Pancreas (tissue), 10 donors: ENCODE results near the gene VSNL1. TPM values are rescaled to one million over a fixed set of nuclear protein-coding genes. Genes with fewer than 3 reads are reported as not detected.

Experiments used
- ATAC-seq, 4 donors: fragments of 200-7000 bp; cut with Tn5 transposase; one replicate each; pipeline versions ENCODE4 v1.8.0 to v1.9.1; 2020; ENCODE audit warnings: mild to moderate bottlenecking in 4 of 4, moderate library complexity in 4 of 4
- DNase-seq, 6 donors: peaks; one replicate each; pipeline ENCODE4 v3.0.0-alpha.2; 2020
- FAIRE-seq: peaks from 2 replicates; lab custom pipeline; 2012; peaks lifted over from hg19 to GRCh38; lab: Jason Lieb, UNC
- H3K27ac ChIP-seq, 4 donors: fragments of 200-600 bp; sonication (generic); 1 replicate in 3 of 4; 2 replicates in 1 of 4; pipeline versions ENCODE4 v1.5.0 to v1.8.0; 2020
- H3K27me3 ChIP-seq, 4 donors: fragments of 200-600 bp; one replicate each; pipeline ENCODE4 v1.8.0; 2021
- H3K36me3 ChIP-seq, 3 donors: fragments of 200-600 bp; sonication (generic) in 1 of 3; one replicate each; pipeline versions ENCODE4 v1.5.0 to v1.8.0; 2020 to 2021
- H3K4me1 ChIP-seq, 3 donors: fragments of 200-600 bp; one replicate each; pipeline ENCODE4 v1.8.0; 2021
- H3K4me3 ChIP-seq, 4 donors: fragments of 200-600 bp; sonication (generic) in 2 of 4; one replicate each; pipeline versions ENCODE4 v1.5.0 to v1.8.0; 2020 to 2021
- H3K9me3 ChIP-seq, 4 donors: fragments of 200-600 bp; one replicate each; pipeline ENCODE4 v1.8.0; 2021
- WGBS, 2 donors: extraction: QIAGEN DNeasy Blood & Tissue Kit; methylation state at CpG; one replicate each; pipeline ENCODE4 v1.1.7; 2013; 5-methylcytosine and 5-hydroxymethylcytosine counted together
- intact Hi-C, 3 donors: fragments of 100-400 bp; cut with DNase I; formaldehyde crosslinking; loops; one replicate each; pipeline versions ENCODE4 v1.11.1 to v1.14.2; 2022
- polyA plus RNA-seq, 2 donors: library from polyadenylated mRNA; stranded (reverse); fragments of 200-250 nt; gene quantifications; one replicate each; pipeline ENCODE4 v1.2.3, GENCODE V29; 2013
- total RNA-seq, 6 donors: library from RNA; stranded (reverse); fragmentation: NEBNext Ultra II Directional in 4 of 6; extraction: Animal tissue kit (Norgen Biotek cat#: 25700) in 4 of 6; gene quantifications; one replicate each; pipeline versions ENCODE4 v1.2.1 to v1.2.4, GENCODE V29; 2021 to 2023
- TF ChIP-seq, protein P1 (sequence below), 4 donors: fragments of 200-600 bp; sonication (generic) in 3 of 4; IDR thresholded peaks; one replicate each; pipeline versions ENCODE4 v1.5.0 to v1.8.0; 2021; ENCODE audit warnings: antibody characterized with exemption in 4 of 4
- donor health status: healthy with polysubstance abuse.
- donor health status: DM: no; HTN: no; CAD: no; lungs with moderate emphysema.
- donor health status: DM: no; HTN: no; CAD: no.
- donor health status: control.
- donor health status: control.
- donor health status: Bipolar disorder and iron deficiency.
- donor health status: DM: yes; HTN: yes; CAD: no.
- donor health status: DM: no; HTN: no; CAD: no.
- donor health status: DM: no; HTN: no; CAD: no.
- donor health status: DM: yes; HTN: yes; CAD: no.

VSNL1 gene
- total and polyA plus RNA-seq, 8 donors, result 0.09 to 2.6 (median 0.56) TPM

GRCh38 chr2:17589406-17590035 lies 49.0 kb downstream of the VSNL1 start:
- no peaks in the 10 kb centered on the region for H3K9me3 ChIP-seq

DNA sequence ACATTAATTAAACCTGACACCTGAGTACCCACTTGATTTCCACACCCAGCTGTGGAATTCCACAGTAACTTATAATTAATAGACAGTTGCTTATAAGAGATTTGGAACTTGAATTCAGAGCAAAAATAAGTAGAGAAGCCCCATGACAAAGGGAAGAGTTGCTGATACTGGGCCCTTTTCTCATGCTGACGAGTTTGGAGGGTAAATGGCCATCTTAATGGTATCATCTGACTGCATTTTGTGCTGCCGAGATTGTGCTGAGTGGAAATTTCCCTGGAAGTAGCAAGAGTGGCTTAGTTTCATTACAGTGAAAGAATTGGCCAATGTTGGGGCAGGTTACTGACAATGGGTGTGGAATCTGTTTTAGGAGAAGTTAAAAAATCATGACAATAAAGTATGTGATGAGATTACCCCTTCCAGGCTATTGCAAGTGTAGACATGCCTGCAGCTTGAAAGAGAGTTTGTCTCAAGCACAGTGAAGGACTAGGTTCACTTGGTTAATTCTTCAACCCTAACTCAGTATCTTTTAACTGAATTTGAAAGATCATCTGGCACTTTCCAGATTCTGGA lies 49.9 kb downstream of the VSNL1 start:
- no peak for FAIRE-seq
- no peaks in the 10 kb centered on the region for H3K36me3 ChIP-seq
- no peaks in the 10 kb centered on the region for H3K27me3 ChIP-seq
- no peak for DNase-seq
- TF ChIP-seq, protein P1, sequence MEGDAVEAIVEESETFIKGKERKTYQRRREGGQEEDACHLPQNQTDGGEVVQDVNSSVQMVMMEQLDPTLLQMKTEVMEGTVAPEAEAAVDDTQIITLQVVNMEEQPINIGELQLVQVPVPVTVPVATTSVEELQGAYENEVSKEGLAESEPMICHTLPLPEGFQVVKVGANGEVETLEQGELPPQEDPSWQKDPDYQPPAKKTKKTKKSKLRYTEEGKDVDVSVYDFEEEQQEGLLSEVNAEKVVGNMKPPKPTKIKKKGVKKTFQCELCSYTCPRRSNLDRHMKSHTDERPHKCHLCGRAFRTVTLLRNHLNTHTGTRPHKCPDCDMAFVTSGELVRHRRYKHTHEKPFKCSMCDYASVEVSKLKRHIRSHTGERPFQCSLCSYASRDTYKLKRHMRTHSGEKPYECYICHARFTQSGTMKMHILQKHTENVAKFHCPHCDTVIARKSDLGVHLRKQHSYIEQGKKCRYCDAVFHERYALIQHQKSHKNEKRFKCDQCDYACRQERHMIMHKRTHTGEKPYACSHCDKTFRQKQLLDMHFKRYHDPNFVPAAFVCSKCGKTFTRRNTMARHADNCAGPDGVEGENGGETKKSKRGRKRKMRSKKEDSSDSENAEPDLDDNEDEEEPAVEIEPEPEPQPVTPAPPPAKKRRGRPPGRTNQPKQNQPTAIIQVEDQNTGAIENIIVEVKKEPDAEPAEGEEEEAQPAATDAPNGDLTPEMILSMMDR (IDR thresholded peaks at IDR 0.05), result no peak
- H3K9me3 ChIP-seq, result no peaks in the 10 kb centered on the region
- intact Hi-C loops, result no loop called here
- H3K4me1 ChIP-seq, result no peaks in the 10 kb centered on the region
- 72 to 76% methylated on average over 2 of the region's 2 CpGs for WGBS, 2 donors
- H3K4me3 ChIP-seq, result no peak overlapping the region
- no peak for ATAC-seq
- H3K27ac ChIP-seq, result no peak overlapping the region

More at GRCh38 chr2:17589406-17590035, 49.0 kb downstream of the VSNL1 start:
- no peak overlapping the region for H3K4me3 ChIP-seq
- H3K36me3 ChIP-seq, result no peaks in the 10 kb centered on the region
- 84 to 94% methylated on average over 2 of the region's 2 CpGs for WGBS, 2 donors
- FAIRE-seq (no peak), ATAC-seq (no peak), DNase-seq (no peak)
- H3K27me3 ChIP-seq, result no peaks in the 10 kb centered on the region
- intact Hi-C loops, result no loop called here
- no peaks in the 10 kb centered on the region for H3K4me1 ChIP-seq
- TF ChIP-seq, protein P1 (IDR thresholded peaks at IDR 0.05), result no peak
- no peak overlapping the region for H3K27ac ChIP-seq

- FAIRE-seq, result no peak
- TF ChIP-seq, protein P1 (IDR thresholded peaks at IDR 0.05), result no peak
- intact Hi-C loops, result no loop called here
- no peaks in the 10 kb centered on the region for H3K36me3 ChIP-seq
- H3K27ac ChIP-seq, result no peak overlapping the region
- H3K9me3 ChIP-seq, result no peaks in the 10 kb centered on the region
- no peak overlapping the region for H3K4me3 ChIP-seq
- H3K4me1 ChIP-seq, result no peaks in the 10 kb centered on the region
- WGBS, 2 donors, result 87 to 91% methylated on average over 3 of the region's 3 CpGs
- ATAC-seq, result no peak
- no peak for DNase-seq
- no peaks in the 10 kb centered on the region for H3K27me3 ChIP-seq
Observed at GRCh38 chr2:17591846-17592245, 51.4 kb downstream of the VSNL1 start.

- Histone ChIP-seq H3K9me3 (no peaks in the 10 kb centered on the region), H3K27me3 (no peaks in the 10 kb centered on the region), H3K4me1 (no peaks in the 10 kb centered on the region), H3K36me3 (no peaks in the 10 kb centered on the region), H3K4me3 (no peak overlapping the region), H3K27ac (no peak overlapping the region)
- FAIRE-seq, result no peak
- WGBS, 2 donors, result 65 to 71% methylated on average over 2 of the region's 2 CpGs
- intact Hi-C loops, result no loop called here
- no peak for DNase-seq
- TF ChIP-seq, protein P1 (IDR thresholded peaks at IDR 0.05), result no peak
- ATAC-seq, result no peak
Observed at GRCh38 chr2:17592731-17593409, 52.4 kb downstream of the VSNL1 start.

DNA sequence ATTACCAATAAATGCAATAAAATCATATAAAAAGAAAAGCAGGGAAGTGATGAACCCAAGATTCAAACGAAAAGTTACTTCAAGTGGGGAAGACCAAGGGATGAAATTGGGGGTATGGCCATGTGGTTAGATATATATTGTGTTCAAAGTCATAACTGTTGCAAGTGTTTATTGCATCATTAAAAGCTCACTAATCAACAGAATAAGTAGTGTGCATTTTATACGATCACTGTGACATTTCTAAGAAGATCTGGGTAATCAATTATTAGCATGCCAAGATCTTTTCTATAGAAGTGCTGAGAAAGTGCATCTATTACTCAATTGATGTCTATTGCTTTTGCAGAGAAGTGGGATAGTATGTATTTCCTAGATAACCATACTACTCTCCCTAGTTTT lies 52.9 kb downstream of the VSNL1 start:
- TF ChIP-seq, protein P1 (IDR thresholded peaks at IDR 0.05), result no peak
- intact Hi-C loops, result no loop called here
- Histone ChIP-seq H3K4me3 (no peak overlapping the region), H3K4me1 (no peaks in the 10 kb centered on the region), H3K36me3 (no peaks in the 10 kb centered on the region), H3K27me3 (no peaks in the 10 kb centered on the region), H3K9me3 (no peaks in the 10 kb centered on the region), H3K27ac (no peak overlapping the region)
- ATAC-seq (no peak), DNase-seq (no peak), FAIRE-seq (no peak)
- 70 to 74% methylated on average over 2 of the region's 2 CpGs for WGBS, 2 donors
